ENCODE measurements around the gene RMC1. TPM values are rescaled to one million over a fixed set of nuclear protein-coding genes. Genes with fewer than 3 reads are reported as not detected.

RMC1 gene
- total RNA-seq, 4 donors from 2014 or later = 17.9 to 34.1 (median 28.9) TPM

- H3K9me3 ChIP-seq = no peaks in the 10 kb centered on the region
- H3K36me3 ChIP-seq = peaks cover 2 to 100% of the 10 kb centered on the region in 2 donors
- no peak overlapping the region for H3K27ac ChIP-seq
- WGBS, 2 donors (ENCODE audit: low coverage in 1 of 2) = 69 to 75% methylated on average over 10 to 11 of the region's 12 CpGs
- no peak for ATAC-seq
- H3K4me3 ChIP-seq = no peak overlapping the region
- no peaks in the 10 kb centered on the region for H3K27me3 ChIP-seq
- peaks cover 0 to 12% (median 0%) of the 10 kb centered on the region in 3 donors for H3K4me1 ChIP-seq
- TF ChIP-seq POLR2A (IDR thresholded peaks at IDR 0.05) = no peak
- TF ChIP-seq EP300 (IDR thresholded peaks at IDR 0.05) = no peak
- TF ChIP-seq POLR2AphosphoS5 (IDR thresholded peaks at IDR 0.05) = no peak
- no peak for TF ChIP-seq CTCF (IDR thresholded peaks at IDR 0.05)
Observed at GRCh38 chr18:23523429-23524212, 20.3 kb downstream of the RMC1 start.

- 86 to 94% methylated on average over 10 to 12 of the region's 14 CpGs for WGBS, 2 donors (ENCODE audit: low coverage in 1 of 2)
- Histone ChIP-seq H3K4me3 (no peak overlapping the region), H3K9me3 (no peaks in the 10 kb centered on the region), H3K4me1 (peaks cover 0 to 12% (median 0%) of the 10 kb centered on the region in 3 donors), H3K36me3 (peaks cover 2 to 100% of the 10 kb centered on the region in 2 donors), H3K27me3 (no peaks in the 10 kb centered on the region), H3K27ac (no peak overlapping the region)
- no peak for ATAC-seq
- TF ChIP-seq POLR2A (IDR thresholded peaks at IDR 0.05) = no peak
- no peak for TF ChIP-seq CTCF (IDR thresholded peaks at IDR 0.05)
- TF ChIP-seq POLR2AphosphoS5 (IDR thresholded peaks at IDR 0.05) = no peak
- no peak for TF ChIP-seq EP300 (IDR thresholded peaks at IDR 0.05)
Observed at GRCh38 chr18:23524213-23524707, 20.9 kb downstream of the RMC1 start.

GRCh38 chr18:23526501-23527063, 23.3 kb downstream of the RMC1 start:
- TF ChIP-seq CTCF (IDR thresholded peaks at IDR 0.05) = no peak
- TF ChIP-seq POLR2AphosphoS5 (IDR thresholded peaks at IDR 0.05) = no peak
- TF ChIP-seq EP300 (IDR thresholded peaks at IDR 0.05) = no peak
- no peak for TF ChIP-seq POLR2A (IDR thresholded peaks at IDR 0.05)
- peaks cover 0 to 100% of the 10 kb centered on the region in 2 donors for H3K36me3 ChIP-seq
- WGBS, 2 donors (ENCODE audit: low coverage in 1 of 2) = 100% methylated on average over 1 of the region's 5 CpGs; no CpG with 5 or more reads in 1 of the 2 donors
- H3K27ac ChIP-seq = no peak overlapping the region
- no peak overlapping the region for H3K4me3 ChIP-seq
- no peaks in the 10 kb centered on the region for H3K27me3 ChIP-seq
- ATAC-seq = no peak
- peaks cover 0 to 7% (median 0%) of the 10 kb centered on the region in 3 donors for H3K4me1 ChIP-seq
- no peaks in the 10 kb centered on the region for H3K9me3 ChIP-seq

GRCh38 chr18:23528580-23529472, 25.5 kb downstream of the RMC1 start:
- no peak for TF ChIP-seq CTCF (IDR thresholded peaks at IDR 0.05)
- no peak for TF ChIP-seq POLR2A (IDR thresholded peaks at IDR 0.05)
- TF ChIP-seq EP300 (IDR thresholded peaks at IDR 0.05) = no peak
- TF ChIP-seq POLR2AphosphoS5 (IDR thresholded peaks at IDR 0.05) = no peak
- 54 to 73% methylated on average over 3 to 8 of the region's 20 CpGs for WGBS, 2 donors (ENCODE audit: low coverage in 1 of 2)
- Histone ChIP-seq H3K9me3 (no peaks in the 10 kb centered on the region), H3K4me3 (no peak overlapping the region), H3K27ac (peak overlapping the region in 2 of 4 donors; percentile 23 to 50), H3K4me1 (peaks cover 0 to 15% (median 0%) of the 10 kb centered on the region in 3 donors), H3K27me3 (no peaks in the 10 kb centered on the region), H3K36me3 (peaks cover 0 to 100% of the 10 kb centered on the region in 2 donors)
- peak; percentile 75 for ATAC-seq
